GM12864 (cell line): ENCODE data around the gene HBS1L.

Experiments used
- DNase-seq: peaks from one replicate; pipeline ENCODE4 v3.0.0-alpha.2; 2011; ENCODE audit warnings: low read depth
- H3K4me3 ChIP-seq: 2 replicates; pipeline ENCODE4 v1.5.1; 2011; ENCODE audit warnings: mild to moderate bottlenecking, low read depth, low read length, control low read depth
- TF ChIP-seq, protein P1 (sequence below): IDR thresholded peaks from 2 replicates; pipeline ENCODE4 v1.5.1; 2011; ENCODE audit warnings: low read depth, mild to moderate bottlenecking, moderate library complexity, low read length, control low read depth, inconsistent platforms; ENCODE audit errors: missing control alignments

The HBS1L gene

DNA sequence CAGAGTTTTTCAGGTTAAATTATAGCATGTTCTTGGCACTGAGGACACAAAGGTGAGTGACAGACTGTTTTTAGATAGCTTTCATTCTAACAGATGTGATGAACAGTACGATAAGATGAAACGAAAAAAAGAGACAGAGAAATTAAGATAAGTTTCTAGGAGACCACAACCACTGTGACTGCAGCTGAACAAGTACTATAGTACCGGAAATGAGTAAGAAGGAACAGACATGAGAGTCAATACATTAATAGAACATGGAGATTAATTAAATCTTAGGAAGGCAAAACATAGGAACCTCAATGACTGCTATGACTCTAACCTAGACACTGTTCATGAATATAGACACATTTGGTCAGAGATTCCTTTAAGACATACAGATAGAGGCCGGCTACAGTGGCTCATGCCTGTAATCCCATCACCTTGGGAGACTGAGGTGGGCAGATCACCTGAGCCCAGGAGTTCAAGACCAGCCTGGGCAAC is 40.2 kb downstream of the HBS1L start:
- TF ChIP-seq, protein P1, sequence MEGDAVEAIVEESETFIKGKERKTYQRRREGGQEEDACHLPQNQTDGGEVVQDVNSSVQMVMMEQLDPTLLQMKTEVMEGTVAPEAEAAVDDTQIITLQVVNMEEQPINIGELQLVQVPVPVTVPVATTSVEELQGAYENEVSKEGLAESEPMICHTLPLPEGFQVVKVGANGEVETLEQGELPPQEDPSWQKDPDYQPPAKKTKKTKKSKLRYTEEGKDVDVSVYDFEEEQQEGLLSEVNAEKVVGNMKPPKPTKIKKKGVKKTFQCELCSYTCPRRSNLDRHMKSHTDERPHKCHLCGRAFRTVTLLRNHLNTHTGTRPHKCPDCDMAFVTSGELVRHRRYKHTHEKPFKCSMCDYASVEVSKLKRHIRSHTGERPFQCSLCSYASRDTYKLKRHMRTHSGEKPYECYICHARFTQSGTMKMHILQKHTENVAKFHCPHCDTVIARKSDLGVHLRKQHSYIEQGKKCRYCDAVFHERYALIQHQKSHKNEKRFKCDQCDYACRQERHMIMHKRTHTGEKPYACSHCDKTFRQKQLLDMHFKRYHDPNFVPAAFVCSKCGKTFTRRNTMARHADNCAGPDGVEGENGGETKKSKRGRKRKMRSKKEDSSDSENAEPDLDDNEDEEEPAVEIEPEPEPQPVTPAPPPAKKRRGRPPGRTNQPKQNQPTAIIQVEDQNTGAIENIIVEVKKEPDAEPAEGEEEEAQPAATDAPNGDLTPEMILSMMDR = no peak
- no peak overlapping the region; the same call in 1 of the 2 replicates for H3K4me3 ChIP-seq
- peak; percentile 62 for DNase-seq

DNA sequence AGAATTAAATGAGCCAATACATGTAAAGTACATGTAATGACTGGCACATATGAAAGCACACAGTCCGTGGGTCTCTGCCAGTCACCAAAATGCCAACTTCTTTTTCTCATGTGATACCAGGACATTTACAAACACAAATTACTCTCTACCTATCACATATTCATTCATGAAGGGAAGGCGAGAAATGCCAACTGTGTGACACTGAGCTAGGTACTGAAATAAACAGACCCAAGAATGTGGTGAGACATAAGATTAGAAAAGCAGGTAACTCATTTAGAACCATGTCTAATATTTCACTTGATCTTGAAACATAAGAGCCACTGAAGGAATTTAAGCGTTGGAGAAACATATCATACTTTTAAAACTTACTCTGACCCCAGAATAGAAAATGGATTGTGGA is 41.4 kb downstream of the HBS1L start:
- H3K4me3 ChIP-seq = no peak overlapping the region
- TF ChIP-seq, protein P1 = no peak
- no peak for DNase-seq

DNA sequence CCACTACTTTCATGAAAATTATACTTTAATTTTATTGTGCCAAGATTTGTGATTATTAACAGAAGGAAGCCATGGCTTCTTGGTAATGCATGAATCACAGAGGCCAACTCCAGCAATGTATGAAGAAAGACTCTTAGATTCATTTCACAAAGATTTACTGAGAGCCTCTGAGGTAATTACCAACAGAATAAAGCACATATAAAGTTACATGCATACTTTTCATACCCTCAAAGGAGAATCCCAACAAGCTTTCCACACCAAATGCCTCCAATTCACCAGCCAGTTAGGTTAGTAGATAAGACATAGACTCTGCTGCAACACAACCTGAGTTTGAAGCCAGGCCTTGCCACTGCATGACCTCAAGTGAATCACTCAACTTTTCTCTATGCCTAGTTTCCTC is 41.9 kb downstream of the HBS1L start:
- TF ChIP-seq, protein P1 = no peak
- DNase-seq = no peak
- no peak overlapping the region for H3K4me3 ChIP-seq

DNA sequence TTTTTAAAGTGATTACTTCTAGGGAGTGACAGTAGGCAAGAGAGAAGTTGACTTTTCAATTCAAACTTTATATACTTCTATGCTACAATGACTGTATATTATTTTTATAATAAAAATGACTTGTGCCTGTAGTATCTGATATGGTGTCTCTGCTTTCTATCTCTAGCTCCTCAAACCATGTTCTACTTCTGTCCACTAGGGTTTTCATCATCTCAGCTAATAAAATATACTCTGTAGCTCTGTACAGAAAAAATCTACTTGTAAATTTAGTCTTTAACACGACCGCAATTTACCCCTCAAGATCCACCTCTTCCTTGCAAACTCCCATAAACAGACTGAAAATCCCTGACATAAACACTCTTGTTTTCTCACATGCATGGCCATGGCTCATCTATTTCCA is 42.3 kb downstream of the HBS1L start:
- no peak for DNase-seq
- no peak overlapping the region for H3K4me3 ChIP-seq
- TF ChIP-seq, protein P1 = no peak

DNA sequence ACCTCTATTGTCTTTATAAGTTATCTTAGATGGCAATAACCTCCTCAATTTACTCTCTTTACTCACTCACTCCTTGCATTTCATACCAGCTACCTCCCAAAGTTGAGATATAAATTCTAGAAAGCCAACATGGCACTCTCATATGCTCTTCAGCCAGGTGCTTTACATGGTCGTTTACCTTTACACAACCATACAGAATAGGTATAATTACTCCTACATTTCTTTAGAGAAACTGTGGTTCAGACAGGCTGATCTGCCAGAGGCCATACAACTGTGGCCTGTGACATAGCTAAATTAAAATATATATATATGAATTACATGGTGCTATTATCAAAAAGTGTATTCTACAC is 45.7 kb downstream of the HBS1L start:
- TF ChIP-seq, protein P1 = no peak
- DNase-seq = no peak
- H3K4me3 ChIP-seq = no peak overlapping the region

DNA sequence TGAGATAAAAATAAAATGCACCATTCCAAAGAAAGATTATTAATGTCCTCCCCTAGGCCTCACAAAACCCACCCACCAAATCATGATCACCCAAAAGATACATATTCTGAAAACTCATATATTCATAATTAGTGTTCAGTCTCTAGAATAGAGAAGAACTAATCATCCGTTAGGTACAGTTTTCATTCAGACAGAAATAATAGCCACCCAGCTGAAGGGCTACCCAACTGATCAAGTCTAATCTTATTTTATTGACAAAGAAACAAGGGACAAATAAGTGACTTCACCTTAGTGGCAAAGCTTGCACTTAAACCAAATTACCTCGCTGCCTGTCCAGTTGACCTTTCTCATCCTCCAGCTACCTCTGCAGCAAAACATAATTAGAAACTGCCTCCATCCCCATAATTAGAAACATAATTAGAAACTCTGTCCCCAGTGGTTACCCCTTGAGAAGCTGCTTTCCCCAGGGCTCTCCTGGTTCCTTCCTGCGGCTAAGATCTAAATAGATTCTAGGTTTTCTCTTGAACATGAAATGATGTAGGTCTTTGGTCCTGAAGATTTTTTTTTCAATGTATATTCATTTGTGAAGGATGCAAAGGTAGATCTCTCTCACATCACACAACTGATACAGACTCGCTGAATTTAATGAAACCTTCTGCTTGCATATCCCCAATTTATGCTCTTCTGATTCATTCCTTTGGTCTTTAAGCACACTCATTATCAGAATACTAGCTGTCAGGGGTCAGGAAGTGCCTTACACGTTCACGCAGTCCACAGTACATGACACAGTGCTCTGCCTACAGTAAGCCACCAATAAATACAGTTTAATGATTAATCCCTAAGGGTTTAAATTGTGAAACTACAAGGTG is 46.3 kb downstream of the HBS1L start:
- DNase-seq = no peak
- TF ChIP-seq, protein P1 = no peak
- H3K4me3 ChIP-seq = no peak overlapping the region
